Fibroblast of lung (primary cell): Measurements from ENCODE around the gene IL20. TPM values are rescaled to one million over a fixed set of nuclear protein-coding genes. Genes with fewer than 3 reads are reported as not detected.

Experiments used
- DNase-seq, 2 donors: peaks; one replicate each; pipeline versions ENCODE4 v3.0.0 to v3.0.0-alpha.2; 2010; ENCODE audit warnings: low read depth in 2 of 2
- H2AFZ ChIP-seq: 2 replicates; pipeline ENCODE4 v1.5.1; 2012; ENCODE audit warnings: low read length, control low read depth, inconsistent platforms
- H3K27ac ChIP-seq: 2 replicates; pipeline ENCODE4 v1.5.1; 2011; ENCODE audit warnings: low read length, control low read depth; ENCODE audit not compliant: insufficient read depth
- H3K27me3 ChIP-seq: 2 replicates; pipeline ENCODE4 v1.5.1; 2011; ENCODE audit warnings: mild to moderate bottlenecking, low read length; ENCODE audit not compliant: control insufficient read depth, insufficient read depth
- H3K36me3 ChIP-seq: 2 replicates; pipeline ENCODE4 v1.5.1; 2011; ENCODE audit warnings: low read length; ENCODE audit not compliant: control insufficient read depth, insufficient read depth
- H3K4me1 ChIP-seq: 2 replicates; pipeline ENCODE4 v1.5.1; 2011; ENCODE audit warnings: low read length; ENCODE audit not compliant: control insufficient read depth, insufficient read depth; ENCODE audit errors: extremely low read depth
- H3K4me2 ChIP-seq: 2 replicates; pipeline ENCODE4 v1.5.1; 2011; ENCODE audit warnings: low read length, control low read depth; ENCODE audit not compliant: insufficient read depth; ENCODE audit errors: extremely low read depth
- H3K4me3 ChIP-seq, 4 experiments: fragments of 200-600 bp in 1 of 4; sonication (generic) in 1 of 4; replicated peaks in 1 of 4; 2 replicates each; pipeline ENCODE4 v1.5.1; 2011 to 2016; ENCODE audit warnings: low read length in 4 of 4, low read depth in 3 of 4, mild to moderate bottlenecking in 3 of 4, control low read depth in 2 of 4, inconsistent platforms in 1 of 4, mixed read lengths in 1 of 4; ENCODE audit not compliant: insufficient read depth in 1 of 4; ENCODE audit errors: control extremely low read depth in 1 of 4
- H3K79me2 ChIP-seq: 2 replicates; pipeline ENCODE4 v1.5.1; 2012; ENCODE audit warnings: mild to moderate bottlenecking, low read length, inconsistent platforms; ENCODE audit not compliant: control insufficient read depth, insufficient read depth
- H3K9ac ChIP-seq: 2 replicates; pipeline ENCODE4 v1.5.1; 2011; ENCODE audit warnings: mild to moderate bottlenecking, low read length, control low read depth; ENCODE audit not compliant: insufficient read depth
- H3K9me3 ChIP-seq: 2 replicates; pipeline ENCODE4 v1.5.1; 2012; ENCODE audit warnings: low read depth, low read length; ENCODE audit not compliant: control insufficient read depth, insufficient read depth
- H4K20me1 ChIP-seq: 2 replicates; pipeline ENCODE4 v1.5.1; 2011; ENCODE audit warnings: low read length; ENCODE audit not compliant: control insufficient read depth, insufficient read depth; ENCODE audit errors: extremely low read depth
- EZH2 ChIP-seq: IDR thresholded peaks from 2 replicates; pipeline ENCODE4 v1.5.1; 2012; ENCODE audit warnings: low read length, control low read depth, mild to moderate bottlenecking; ENCODE audit errors: missing control alignments
- polyA plus RNA-seq, 2 donors: library from polyadenylated mRNA; depleted of rRNA in 1 of 2; stranded (reverse) in 1 of 2; unstranded in 1 of 2; fragments of >200 nt; gene quantifications; 2 replicates each; pipeline ENCODE4 v1.2.1, GENCODE V29; 2011 to 2012; ENCODE audit warnings: missing spikeins in 1 of 2
- total RNA-seq: library from RNA; depleted of rRNA; stranded (reverse); fragments of >200 nt; gene quantifications from 2 replicates; pipeline ENCODE4 v1.2.1, GENCODE V29; 2014
- TF ChIP-seq, protein P1 (sequence below), 2 donors: IDR thresholded peaks in 1 of 2; conservative IDR thresholded peaks in 1 of 2; 1 replicate in 1 of 2; 2 replicates in 1 of 2; pipeline ENCODE4 v1.5.1; 2011 to 2012; ENCODE audit warnings: low read length in 2 of 2, control low read depth in 1 of 2, inconsistent platforms in 1 of 2, low read depth in 1 of 2, mild to moderate bottlenecking in 1 of 2

The IL20 gene
- total and polyA plus RNA-seq, 2 donors (not counting 1 experiment from before 2014, with no cell fraction given): not detected

DNA sequence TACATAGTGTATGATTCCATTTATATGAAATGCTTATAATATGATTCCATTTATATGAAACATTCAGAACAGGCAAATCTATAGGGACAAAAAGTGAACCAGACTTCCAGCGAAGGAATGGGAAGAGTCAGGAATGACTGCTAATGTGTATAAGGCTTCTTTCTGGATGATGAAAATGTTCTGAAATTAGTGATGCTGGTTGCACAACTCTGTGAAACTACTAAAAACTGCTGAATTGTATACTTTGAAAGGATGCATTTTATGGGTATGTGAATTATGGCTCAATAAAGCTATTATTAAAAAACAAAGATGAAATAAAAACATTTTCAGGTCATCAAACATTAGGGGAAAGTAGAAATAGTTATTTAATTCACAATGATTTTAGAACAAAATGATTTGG is 17.7 kb downstream of the IL20 start:
- peak in 1 of 2 donors; percentile 71 for DNase-seq
- Histone ChIP-seq H3K27ac (no peak overlapping the region), H3K4me2 (no peak overlapping the region), H3K36me3 (no peaks in the 10 kb centered on the region), H3K4me1 (peaks cover 9% of the 10 kb centered on the region), H2AFZ (no peak overlapping the region), H3K9ac (no peak overlapping the region), H3K4me3 (no peak overlapping the region), H4K20me1 (no peaks in the 10 kb centered on the region), H3K79me2 (no peaks in the 10 kb centered on the region), H3K27me3 (no peaks in the 10 kb centered on the region), H3K9me3 (no peaks in the 10 kb centered on the region)
- TF ChIP-seq EZH2: no peak
- TF ChIP-seq, protein P1, sequence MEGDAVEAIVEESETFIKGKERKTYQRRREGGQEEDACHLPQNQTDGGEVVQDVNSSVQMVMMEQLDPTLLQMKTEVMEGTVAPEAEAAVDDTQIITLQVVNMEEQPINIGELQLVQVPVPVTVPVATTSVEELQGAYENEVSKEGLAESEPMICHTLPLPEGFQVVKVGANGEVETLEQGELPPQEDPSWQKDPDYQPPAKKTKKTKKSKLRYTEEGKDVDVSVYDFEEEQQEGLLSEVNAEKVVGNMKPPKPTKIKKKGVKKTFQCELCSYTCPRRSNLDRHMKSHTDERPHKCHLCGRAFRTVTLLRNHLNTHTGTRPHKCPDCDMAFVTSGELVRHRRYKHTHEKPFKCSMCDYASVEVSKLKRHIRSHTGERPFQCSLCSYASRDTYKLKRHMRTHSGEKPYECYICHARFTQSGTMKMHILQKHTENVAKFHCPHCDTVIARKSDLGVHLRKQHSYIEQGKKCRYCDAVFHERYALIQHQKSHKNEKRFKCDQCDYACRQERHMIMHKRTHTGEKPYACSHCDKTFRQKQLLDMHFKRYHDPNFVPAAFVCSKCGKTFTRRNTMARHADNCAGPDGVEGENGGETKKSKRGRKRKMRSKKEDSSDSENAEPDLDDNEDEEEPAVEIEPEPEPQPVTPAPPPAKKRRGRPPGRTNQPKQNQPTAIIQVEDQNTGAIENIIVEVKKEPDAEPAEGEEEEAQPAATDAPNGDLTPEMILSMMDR (conservative IDR thresholded peaks at IDR 0.05 in 1 of 2, IDR thresholded peaks at IDR 0.05 in 1 of 2; ENCODE audit: low read depth in 1 of 2, low read length in 2 of 2): no peak

DNA sequence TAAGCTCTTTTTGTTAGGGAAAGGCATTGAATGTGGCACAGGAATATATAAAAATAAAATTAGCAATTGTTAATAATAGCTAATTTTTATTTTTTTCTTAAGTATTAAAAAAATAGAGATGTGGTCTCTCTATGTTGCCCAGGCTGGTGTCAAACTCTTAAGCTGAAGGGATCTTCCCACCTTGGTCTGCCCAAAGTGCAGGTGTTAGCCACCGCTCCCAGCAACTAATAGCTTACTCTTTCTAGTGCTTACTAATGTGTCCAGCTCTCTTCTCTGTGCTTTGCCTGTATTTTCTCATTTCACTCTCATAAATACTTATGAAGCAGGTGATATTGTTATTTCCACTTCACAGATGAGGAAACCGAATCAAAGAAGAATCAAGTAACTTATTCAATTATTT is 18.5 kb downstream of the IL20 start:
- no peak for TF ChIP-seq EZH2
- TF ChIP-seq, protein P1 (conservative IDR thresholded peaks at IDR 0.05 in 1 of 2, IDR thresholded peaks at IDR 0.05 in 1 of 2; ENCODE audit: low read depth in 1 of 2, low read length in 2 of 2): no peak
- no peaks in the 10 kb centered on the region for H4K20me1 ChIP-seq

DNA sequence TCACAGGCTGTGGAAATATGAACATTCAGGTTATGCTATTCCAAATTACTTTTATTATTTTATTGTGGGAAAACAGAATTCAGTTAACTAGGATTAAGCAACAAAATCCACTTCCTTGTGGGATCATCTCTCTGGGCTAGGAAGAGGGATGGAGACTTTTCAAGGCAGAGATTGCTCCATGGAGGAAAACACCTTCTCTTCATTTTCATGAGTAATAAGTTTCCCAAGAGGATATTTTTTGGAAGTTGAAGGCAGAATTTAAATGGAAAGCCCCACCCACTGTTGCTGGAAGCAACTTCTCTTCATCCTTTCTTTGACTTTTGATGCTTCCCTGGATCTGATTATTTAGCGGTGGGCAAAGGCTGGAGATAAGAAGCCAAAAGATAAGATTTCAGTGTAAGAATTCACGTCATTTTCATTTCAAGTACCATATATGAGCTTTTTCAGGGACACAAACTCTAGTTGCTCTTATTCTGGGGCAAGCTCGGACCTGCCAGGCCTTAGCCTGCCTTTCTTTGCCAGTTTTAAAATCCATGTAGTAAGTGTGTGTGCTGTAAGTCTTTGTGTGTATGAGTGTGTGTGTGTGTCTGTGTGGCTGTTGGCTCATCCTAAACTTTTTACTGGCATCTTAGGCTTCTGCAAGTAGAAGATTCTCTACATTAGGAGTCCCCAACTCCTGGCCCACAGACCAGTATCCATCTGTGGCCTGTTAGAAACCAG is 20.1 kb downstream of the IL20 start:
- H3K4me2 ChIP-seq: no peak overlapping the region
- H3K27ac ChIP-seq: no peak overlapping the region
- H3K36me3 ChIP-seq: no peaks in the 10 kb centered on the region
- no peak overlapping the region for H3K4me3 ChIP-seq
- H4K20me1 ChIP-seq: no peaks in the 10 kb centered on the region
- no peaks in the 10 kb centered on the region for H3K9me3 ChIP-seq
- no peak overlapping the region for H2AFZ ChIP-seq
- no peak for TF ChIP-seq EZH2
- TF ChIP-seq, protein P1 (conservative IDR thresholded peaks at IDR 0.05 in 1 of 2, IDR thresholded peaks at IDR 0.05 in 1 of 2; ENCODE audit: low read depth in 1 of 2, low read length in 2 of 2): no peak
- no peaks in the 10 kb centered on the region for H3K27me3 ChIP-seq
- no peak for DNase-seq
- no peaks in the 10 kb centered on the region for H3K79me2 ChIP-seq
- H3K4me1 ChIP-seq: peaks cover 15% of the 10 kb centered on the region
- no peak overlapping the region for H3K9ac ChIP-seq

More for the DNA sequence above, 18.5 kb downstream of the IL20 start:
- no peak for DNase-seq
- Histone ChIP-seq H3K4me3 (no peak overlapping the region), H3K27ac (no peak overlapping the region), H3K9me3 (no peaks in the 10 kb centered on the region), H3K27me3 (no peaks in the 10 kb centered on the region), H2AFZ (no peak overlapping the region), H3K79me2 (no peaks in the 10 kb centered on the region), H3K4me1 (peaks cover 9% of the 10 kb centered on the region), H3K4me2 (no peak overlapping the region), H3K36me3 (no peaks in the 10 kb centered on the region), H3K9ac (no peak overlapping the region)
